GM12878 (cell line): ENCODE results near the gene CAB39. TPM values are rescaled to one million over a fixed set of nuclear protein-coding genes. Genes with fewer than 3 reads are reported as not detected.

ENCODE experiments used
- ATAC-seq: fragments of 200-7000 bp; cut with Tn5 transposase; 3 replicates; pipeline ENCODE4 v1.9.1; 2020; ENCODE audit warnings: mild to moderate bottlenecking, moderate library complexity
- BruUV-seq: library from RNA; stranded (reverse); fragments of 400-500 nt; replicated peaks from 2 replicates; lab custom pipeline; 2021; lab: Mats Ljungman, UMichigan
- CTCF ChIA-PET: fragments of 300-600 bp; sonication (Branson Sonifier 250); formaldehyde crosslinking; extraction: SDS; loops from one replicate; lab custom pipeline; 2021; ENCODE audit warnings: inconsistent platforms; lab: Yijun Ruan, JAX
- POLR2A ChIA-PET: fragments of 350-600 bp; formaldehyde crosslinking; extraction: SDS; loops from one replicate; lab custom pipeline; 2021; ENCODE audit warnings: inconsistent platforms; lab: Charles Lee
- RAD21 ChIA-PET: fragments of 300-600 bp; sonication (Branson Sonifier 250); formaldehyde crosslinking; loops from one replicate; lab custom pipeline; 2023; ENCODE audit warnings: antibody characterized with exemption; ENCODE audit not compliant: unreplicated experiment; lab: Charles Lee
- SMC1A ChIA-PET: fragments of 300-600 bp; sonication (Branson Sonifier 250); formaldehyde crosslinking; loops from one replicate; lab custom pipeline; 2023; ENCODE audit not compliant: unreplicated experiment, uncharacterized antibody; lab: Charles Lee
- DNase-seq: peaks from one replicate; pipeline ENCODE4 v3.0.0-alpha.2; 2011; ENCODE audit warnings: low read depth, low spot score
- FAIRE-seq: peaks from 3 replicates; lab custom pipeline; 2011; peaks lifted over from hg19 to GRCh38; lab: Jason Lieb, UNC
- H2AFZ ChIP-seq: 2 replicates; pipeline ENCODE4 v1.6.0; 2011; ENCODE audit warnings: low read depth, low read length, control low read depth; ENCODE audit not compliant: control insufficient read depth
- H3K27ac ChIP-seq: 2 replicates; pipeline ENCODE4 v1.5.1; 2011; ENCODE audit warnings: control low read depth; ENCODE audit not compliant: control insufficient read depth, insufficient read depth
- H3K27me3 ChIP-seq, 2 experiments: replicated peaks in 1 of 2; 2 replicates each; pipeline versions ENCODE4 v1.6.0 to v1.6.1; 2011; ENCODE audit warnings: low read length in 1 of 2; ENCODE audit not compliant: control insufficient read depth in 2 of 2, insufficient read depth in 2 of 2
- H3K36me3 ChIP-seq, 2 experiments: 2 replicates each; pipeline ENCODE4 v1.5.1; 2011; ENCODE audit warnings: low read length in 1 of 2; ENCODE audit not compliant: control insufficient read depth in 2 of 2, insufficient read depth in 2 of 2
- H3K4me1 ChIP-seq: 2 replicates; pipeline ENCODE4 v1.6.1; 2011; ENCODE audit warnings: mild to moderate bottlenecking, low read length, moderate library complexity, mixed read lengths; ENCODE audit not compliant: control insufficient read depth, insufficient read depth
- H3K4me2 ChIP-seq: 2 replicates; pipeline ENCODE4 v1.6.0; 2011; ENCODE audit warnings: control low read depth; ENCODE audit not compliant: control insufficient read depth, insufficient read depth
- H3K4me3 ChIP-seq: fragments of 200-600 bp; sonication (generic); 2 replicates; pipeline ENCODE4 v1.5.1; 2016
- H3K79me2 ChIP-seq: 2 replicates; pipeline ENCODE4 v1.6.0; 2011; ENCODE audit warnings: low read length; ENCODE audit not compliant: control insufficient read depth, insufficient read depth
- H3K9ac ChIP-seq: 2 replicates; pipeline ENCODE4 v1.8.0; 2011; ENCODE audit warnings: low read length, control low read depth, mixed read lengths; ENCODE audit not compliant: control insufficient read depth, insufficient read depth
- H3K9me3 ChIP-seq: replicated peaks from 3 replicates; pipeline ENCODE4 v1.5.1; 2011; ENCODE audit warnings: mild to moderate bottlenecking, low read length; ENCODE audit not compliant: control insufficient read depth, insufficient read depth
- H4K20me1 ChIP-seq: 2 replicates; pipeline ENCODE4 v1.6.0; 2011; ENCODE audit not compliant: control insufficient read depth, insufficient read depth
- ATF2 ChIP-seq: IDR thresholded peaks from 2 replicates; pipeline ENCODE4 v1.6.1; 2012; ENCODE audit warnings: low read length, inconsistent platforms
- BCL11A ChIP-seq: IDR thresholded peaks from 2 replicates; pipeline ENCODE4 v1.6.1; 2011; ENCODE audit warnings: low read depth, low read length
- BRCA1 ChIP-seq: IDR thresholded peaks from 2 replicates; pipeline ENCODE4 v1.6.1; 2011; ENCODE audit warnings: low read depth, low read length, improper control_type of control experiment
- CHD1 ChIP-seq: IDR thresholded peaks from 2 replicates; pipeline ENCODE4 v1.6.1; 2012; ENCODE audit warnings: low read depth, low read length, improper control_type of control experiment
- E4F1 ChIP-seq: fragments of 450-650 bp; IDR thresholded peaks from 2 replicates; pipeline ENCODE4 v1.6.1; 2018; ENCODE audit warnings: borderline replicate concordance, mild to moderate bottlenecking; ENCODE audit not compliant: partially characterized antibody
- RFX5 ChIP-seq: IDR thresholded peaks from 2 replicates; pipeline ENCODE4 v1.6.1; 2011; ENCODE audit warnings: low read depth, low read length, improper control_type of control experiment
- YBX1 ChIP-seq: fragments of 450-650 bp; IDR thresholded peaks from 2 replicates; pipeline ENCODE4 v1.6.1; 2016; ENCODE audit warnings: antibody characterized with exemption
- ZNF687 ChIP-seq: fragments of 450-650 bp; IDR thresholded peaks from 2 replicates; pipeline ENCODE4 v1.6.1; 2017; ENCODE audit warnings: mild to moderate bottlenecking, moderate library complexity
- WGBS: methylation state at CpG from one replicate; pipeline ENCODE4 v1.1.6; 2016; ENCODE audit warnings: low lambda C conversion rate; ENCODE audit not compliant: insufficient replicate concordance, insufficient coverage; ENCODE audit errors: missing lambda C conversion rate; 5-methylcytosine and 5-hydroxymethylcytosine counted together
- in situ Hi-C: fragments of 300-500 bp; cut with MboI; formaldehyde crosslinking; loops from 9 replicates; pipeline ENCODE4 v1.14.3; 2018; ENCODE audit warnings: mixed read lengths
- intact Hi-C: fragments of 100-400 bp; cut with micrococcal nuclease; formaldehyde crosslinking; loops from one replicate; pipeline ENCODE4 v1.14.2; 2022; ENCODE audit not compliant: unreplicated experiment
- polyA plus RNA-seq, 11 experiments: library from polyadenylated mRNA; depleted of rRNA in 4 of 11; unstranded in 6 of 11; stranded (reverse) in 5 of 11; fragments of >200 nt; fragmentation: Nextera tagmentation in 4 of 11; fragmentation: Illumina TruSeq in 1 of 11; extraction: Ambion mirVana in 4 of 11; extraction: Trizol in 1 of 11; gene quantifications; 1 replicate in 1 of 11; 2 replicates in 10 of 11; pipeline versions ENCODE4 v1.2.1 to v1.2.3, GENCODE V29; 2011 to 2016; ENCODE audit warnings: inconsistent platforms in 2 of 11, missing spikeins in 2 of 11, low read depth in 1 of 11
- total RNA-seq, 4 experiments: library from RNA; depleted of rRNA in 3 of 4; stranded (reverse); fragments of >200 nt in 3 of 4; fragmentation: Illumina TruSeq in 1 of 4; extraction: Trizol in 1 of 4; gene quantifications; 2 replicates each; pipeline versions ENCODE4 v1.2.1 to v1.2.3, GENCODE V29; 2013 to 2021
- TF ChIP-seq, protein P1 (sequence below): IDR thresholded peaks from 2 replicates; pipeline ENCODE4 v1.6.1; 2012; ENCODE audit warnings: low read depth, low read length, improper control_type of control experiment
- TF ChIP-seq, protein P2 (sequence below): IDR thresholded peaks from 2 replicates; pipeline ENCODE4 v1.6.1; 2012; ENCODE audit warnings: low read depth, low read length, improper control_type of control experiment
- TF ChIP-seq, protein P3 (sequence below): IDR thresholded peaks from 2 replicates; pipeline ENCODE4 v1.6.1; 2012; ENCODE audit warnings: low read depth, low read length, improper control_type of control experiment

CAB39 gene
- total and polyA plus RNA-seq, 10 of the 15 experiments (the other 5 are each of a cell fraction or from before 2014, with no cell fraction given), result 13.3 to 129 (median 62.9) TPM

DNA sequence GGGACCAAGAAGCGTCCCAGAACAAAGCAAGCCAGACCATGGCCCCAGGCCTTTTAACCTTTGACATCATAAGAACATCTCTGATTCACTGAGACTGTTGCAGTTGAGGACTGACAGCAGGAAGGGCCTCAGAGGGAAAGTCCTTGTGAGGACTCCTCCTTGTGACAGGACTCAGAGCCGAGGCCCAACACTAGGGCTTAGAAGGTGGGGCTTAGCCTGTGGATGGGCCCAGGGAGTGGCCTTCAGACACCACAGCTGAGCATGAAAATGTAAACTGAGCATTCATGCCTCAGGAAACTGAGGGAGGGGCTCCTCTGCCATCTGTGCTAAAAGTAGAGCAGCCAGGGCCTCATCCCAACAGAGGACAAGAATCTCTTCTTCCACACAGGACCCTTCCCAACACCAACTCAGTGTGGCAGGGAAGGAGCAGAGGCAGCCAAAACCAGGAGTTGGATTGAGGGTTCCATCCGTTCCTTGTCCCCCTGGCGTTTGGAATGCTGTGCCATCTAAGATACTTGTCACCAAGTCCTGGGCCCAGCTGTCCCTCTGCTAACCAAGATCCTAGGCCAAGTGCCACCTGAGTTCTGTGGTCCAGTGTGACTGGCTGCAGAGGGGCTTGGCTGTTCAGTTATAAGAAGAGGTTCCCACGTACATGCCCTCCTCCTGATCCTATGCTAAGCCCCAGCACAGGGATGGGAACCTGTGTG, 37.5 kb upstream of the CAB39 start:
- ChIA-PET CTCF (interaction anchor here (1.1 kb wide), 1 partner anchor 35 kb away, joined by 4 read pairs; no protein-coding TSS in a partner anchor), SMC1A (interaction anchor here (1.2 to 1.9 kb wide), 2 partner anchors 31 to 37 kb away, joined by 4 read pairs; partner anchors contain the start of gene CAB39), RAD21 (interaction anchor here (0.9 kb wide), 1 partner anchor 14 kb away, joined by 4 read pairs; no protein-coding TSS in a partner anchor), POLR2A (no interaction called here)
- intact Hi-C loops (no loop called here), in situ Hi-C loops (no loop called here)
- no peak overlapping the region for H3K4me3 ChIP-seq
- H3K9ac ChIP-seq, result no peak overlapping the region
- H3K4me1 ChIP-seq, result peaks cover 8% of the 10 kb centered on the region; the same call in 1 of the 2 replicates
- no peak overlapping the region for H3K4me2 ChIP-seq
- no peaks in the 10 kb centered on the region for H3K79me2 ChIP-seq
- H3K9me3 ChIP-seq, result peaks cover 4% of the 10 kb centered on the region; the same call in 1 of the 3 replicates
- H4K20me1 ChIP-seq, result no peaks in the 10 kb centered on the region
- WGBS, result 52% methylated on average over 5 of the region's 5 CpGs
- ATAC-seq (0 out of 3 replicates have a peak, but pooled peaks have one; percentile 8), DNase-seq (no peak), FAIRE-seq (no peak)
- no peak overlapping the region for H2AFZ ChIP-seq
- no peak overlapping the region for H3K27ac ChIP-seq
- no peaks in the 10 kb centered on the region for H3K36me3 ChIP-seq
- BruUV-seq, result no TSS peak
- no peaks in the 10 kb centered on the region for H3K27me3 ChIP-seq
- TF ChIP-seq BCL11A (no peak), YBX1 (no peak), BRCA1 (no peak), RFX5 (no peak), ATF2 (no peak), CHD1 (no peak), E4F1 (no peak), ZNF687 (no peak)
- TF ChIP-seq, protein P1, sequence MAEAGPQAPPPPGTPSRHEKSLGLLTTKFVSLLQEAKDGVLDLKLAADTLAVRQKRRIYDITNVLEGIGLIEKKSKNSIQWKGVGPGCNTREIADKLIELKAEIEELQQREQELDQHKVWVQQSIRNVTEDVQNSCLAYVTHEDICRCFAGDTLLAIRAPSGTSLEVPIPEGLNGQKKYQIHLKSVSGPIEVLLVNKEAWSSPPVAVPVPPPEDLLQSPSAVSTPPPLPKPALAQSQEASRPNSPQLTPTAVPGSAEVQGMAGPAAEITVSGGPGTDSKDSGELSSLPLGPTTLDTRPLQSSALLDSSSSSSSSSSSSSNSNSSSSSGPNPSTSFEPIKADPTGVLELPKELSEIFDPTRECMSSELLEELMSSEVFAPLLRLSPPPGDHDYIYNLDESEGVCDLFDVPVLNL, result no peak
- TF ChIP-seq, protein P2, sequence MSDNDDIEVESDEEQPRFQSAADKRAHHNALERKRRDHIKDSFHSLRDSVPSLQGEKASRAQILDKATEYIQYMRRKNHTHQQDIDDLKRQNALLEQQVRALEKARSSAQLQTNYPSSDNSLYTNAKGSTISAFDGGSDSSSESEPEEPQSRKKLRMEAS, result no peak
- TF ChIP-seq, protein P3, sequence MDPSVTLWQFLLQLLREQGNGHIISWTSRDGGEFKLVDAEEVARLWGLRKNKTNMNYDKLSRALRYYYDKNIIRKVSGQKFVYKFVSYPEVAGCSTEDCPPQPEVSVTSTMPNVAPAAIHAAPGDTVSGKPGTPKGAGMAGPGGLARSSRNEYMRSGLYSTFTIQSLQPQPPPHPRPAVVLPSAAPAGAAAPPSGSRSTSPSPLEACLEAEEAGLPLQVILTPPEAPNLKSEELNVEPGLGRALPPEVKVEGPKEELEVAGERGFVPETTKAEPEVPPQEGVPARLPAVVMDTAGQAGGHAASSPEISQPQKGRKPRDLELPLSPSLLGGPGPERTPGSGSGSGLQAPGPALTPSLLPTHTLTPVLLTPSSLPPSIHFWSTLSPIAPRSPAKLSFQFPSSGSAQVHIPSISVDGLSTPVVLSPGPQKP, result no peak
